Measurements from ENCODE around the gene LIPI. TPM values are rescaled to one million over a fixed set of nuclear protein-coding genes. Genes with fewer than 3 reads are reported as not detected.

The LIPI gene
- polyA plus RNA-seq, 2 donors: not detected

DNA sequence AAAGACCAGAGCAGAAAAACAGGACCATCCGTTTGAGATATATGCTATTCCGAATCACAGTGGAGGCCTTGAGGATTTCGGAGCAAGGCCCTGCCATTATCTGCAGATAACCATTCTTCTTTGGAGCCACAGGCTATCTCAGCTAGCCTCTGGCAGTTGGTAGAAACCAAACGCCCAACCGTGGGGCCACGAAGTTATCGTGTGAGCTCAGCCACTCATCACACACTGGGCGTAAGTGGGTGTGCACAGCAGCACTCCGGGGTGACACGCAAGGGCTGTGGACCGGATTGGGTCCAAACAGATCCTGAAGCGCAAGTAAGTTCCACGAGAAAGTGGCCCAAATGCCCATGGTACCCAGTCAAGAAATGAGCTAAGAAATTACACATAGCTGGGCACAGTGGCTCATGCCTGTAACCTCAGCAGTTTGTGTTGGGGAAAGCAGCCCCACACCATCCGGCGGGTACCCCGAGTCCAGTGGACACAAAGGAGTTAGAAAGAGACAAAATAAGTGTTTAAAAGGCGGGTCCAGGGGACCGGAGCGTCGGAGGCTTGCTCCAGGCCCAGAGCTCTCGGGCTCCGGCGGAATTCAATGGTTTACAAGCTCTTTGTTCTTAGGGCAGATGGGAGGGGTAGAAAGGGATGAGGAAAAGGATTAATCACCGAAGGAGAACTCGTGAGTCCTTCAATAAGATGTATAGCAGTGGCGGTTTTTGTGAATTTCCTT lies 130.6 kb downstream of the LIPI start:
- H3K9me3 ChIP-seq (ENCODE audit: control insufficient read depth in 2 of 2, insufficient read depth in 1 of 2, low read depth in 1 of 2, low read length in 1 of 2): peaks cover 11 to 14% of the 10 kb centered on the region in 2 donors
- WGBS, 2 donors: 83 to 90% methylated on average over 26 of the region's 26 CpGs

DNA sequence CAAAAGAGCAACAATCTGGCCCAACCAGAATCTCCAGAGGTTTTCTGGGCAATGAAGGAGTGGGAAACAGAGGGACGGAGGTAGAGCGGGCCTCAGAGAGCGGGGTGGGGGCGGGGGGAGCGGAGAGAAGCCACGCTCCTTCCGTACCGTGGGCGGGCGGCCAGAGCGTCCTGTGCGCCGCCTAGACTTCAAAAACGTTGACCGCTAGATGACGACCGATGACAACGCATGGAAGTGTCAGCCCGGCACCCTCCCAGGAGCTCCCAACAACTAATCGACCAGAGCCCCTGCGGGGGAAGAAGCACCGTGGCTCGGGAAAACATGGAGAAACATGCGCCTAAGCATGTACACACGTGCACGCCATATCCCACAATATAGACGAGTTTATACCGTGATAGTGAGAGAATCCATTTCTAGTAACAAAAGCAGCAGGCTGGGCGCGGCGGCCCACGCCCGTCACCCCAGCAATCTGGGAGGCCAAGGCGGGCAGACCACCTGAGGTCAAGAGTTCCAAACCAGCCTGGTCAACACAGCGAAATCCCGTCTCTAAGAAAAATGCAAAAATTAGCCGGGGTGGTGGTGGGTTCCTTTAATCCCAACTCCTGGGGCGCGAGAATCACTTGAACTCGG lies 131.9 kb downstream of the LIPI start:
- no peak overlapping the region for H3K27ac ChIP-seq (ENCODE audit: low read depth in 2 of 2, low read length in 1 of 2)
- no peak overlapping the region for H3K4me3 ChIP-seq (ENCODE audit: low read depth in 1 of 2, low read length in 2 of 2)
- no peaks in the 10 kb centered on the region for H3K4me1 ChIP-seq (ENCODE audit: control insufficient read depth in 2 of 2, insufficient read depth in 2 of 2, low read length in 1 of 2)
- H3K9me3 ChIP-seq (ENCODE audit: control insufficient read depth in 2 of 2, insufficient read depth in 1 of 2, low read depth in 1 of 2, low read length in 1 of 2): peaks cover 10 to 18% of the 10 kb centered on the region in 2 donors
- peaks cover 0 to 3% of the 10 kb centered on the region in 2 donors for H3K36me3 ChIP-seq (ENCODE audit: control insufficient read depth in 2 of 2, insufficient read depth in 2 of 2, low read length in 1 of 2)
- H3K27me3 ChIP-seq (ENCODE audit: control insufficient read depth in 1 of 2, insufficient read depth in 2 of 2, low read length in 2 of 2): no peaks in the 10 kb centered on the region
- 97 to 98% methylated on average over 40 of the region's 40 CpGs for WGBS, 2 donors

More for the DNA sequence above, 130.6 kb downstream of the LIPI start:
- Histone ChIP-seq H3K36me3 (ENCODE audit: control insufficient read depth in 2 of 2, insufficient read depth in 2 of 2, low read length in 1 of 2) (peaks cover 0 to 8% of the 10 kb centered on the region in 2 donors), H3K27ac (ENCODE audit: low read depth in 2 of 2, low read length in 1 of 2) (no peak overlapping the region), H3K4me3 (ENCODE audit: low read depth in 1 of 2, low read length in 2 of 2) (no peak overlapping the region), H3K4me1 (ENCODE audit: control insufficient read depth in 2 of 2, insufficient read depth in 2 of 2, low read length in 1 of 2) (no peaks in the 10 kb centered on the region), H3K27me3 (ENCODE audit: control insufficient read depth in 1 of 2, insufficient read depth in 2 of 2, low read length in 2 of 2) (no peaks in the 10 kb centered on the region)

DNA sequence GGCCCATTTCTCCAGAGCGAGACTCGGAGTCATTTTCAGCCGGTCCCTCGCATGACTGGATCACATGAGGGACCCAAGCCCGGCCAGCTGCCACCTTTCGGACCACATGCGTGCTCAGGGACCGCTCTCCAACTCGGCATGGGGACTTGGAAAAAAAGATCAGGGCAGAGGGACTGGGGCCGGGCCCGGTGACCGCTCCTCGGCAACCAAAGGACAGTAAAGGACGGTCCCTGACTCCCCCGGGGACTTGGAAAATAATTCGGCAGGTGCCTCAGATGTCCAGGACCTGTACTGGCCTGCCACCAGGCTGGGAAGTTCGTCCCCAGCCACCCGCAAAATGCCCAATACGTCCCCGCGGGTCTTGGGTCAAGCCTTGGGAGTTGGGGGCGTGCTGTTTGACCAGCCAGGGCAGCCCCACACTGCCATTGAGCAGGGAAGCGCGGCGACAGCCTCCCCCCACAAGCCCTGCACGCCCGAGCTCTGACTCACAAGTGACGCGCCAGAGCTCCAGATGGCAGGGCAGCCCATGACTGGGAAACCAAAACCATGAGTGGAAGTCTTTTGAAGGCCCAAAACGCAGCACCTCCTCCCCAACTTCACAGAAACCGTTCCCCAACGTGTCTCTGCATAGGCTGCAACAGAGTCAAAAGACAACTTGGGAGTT lies 134.5 kb downstream of the LIPI start:
- H3K27ac ChIP-seq (ENCODE audit: low read depth in 2 of 2, low read length in 1 of 2): no peak overlapping the region
- H3K27me3 ChIP-seq (ENCODE audit: control insufficient read depth in 1 of 2, insufficient read depth in 2 of 2, low read length in 2 of 2): no peaks in the 10 kb centered on the region
- no peak overlapping the region for H3K4me3 ChIP-seq (ENCODE audit: low read depth in 1 of 2, low read length in 2 of 2)
- 92% methylated on average over 32 of the region's 32 CpGs for WGBS, 2 donors
- no peaks in the 10 kb centered on the region for H3K4me1 ChIP-seq (ENCODE audit: control insufficient read depth in 2 of 2, insufficient read depth in 2 of 2, low read length in 1 of 2)
- peaks cover 8 to 20% of the 10 kb centered on the region in 2 donors for H3K9me3 ChIP-seq (ENCODE audit: control insufficient read depth in 2 of 2, insufficient read depth in 1 of 2, low read depth in 1 of 2, low read length in 1 of 2)
- peaks cover 0 to 6% of the 10 kb centered on the region in 2 donors for H3K36me3 ChIP-seq (ENCODE audit: control insufficient read depth in 2 of 2, insufficient read depth in 2 of 2, low read length in 1 of 2)

DNA sequence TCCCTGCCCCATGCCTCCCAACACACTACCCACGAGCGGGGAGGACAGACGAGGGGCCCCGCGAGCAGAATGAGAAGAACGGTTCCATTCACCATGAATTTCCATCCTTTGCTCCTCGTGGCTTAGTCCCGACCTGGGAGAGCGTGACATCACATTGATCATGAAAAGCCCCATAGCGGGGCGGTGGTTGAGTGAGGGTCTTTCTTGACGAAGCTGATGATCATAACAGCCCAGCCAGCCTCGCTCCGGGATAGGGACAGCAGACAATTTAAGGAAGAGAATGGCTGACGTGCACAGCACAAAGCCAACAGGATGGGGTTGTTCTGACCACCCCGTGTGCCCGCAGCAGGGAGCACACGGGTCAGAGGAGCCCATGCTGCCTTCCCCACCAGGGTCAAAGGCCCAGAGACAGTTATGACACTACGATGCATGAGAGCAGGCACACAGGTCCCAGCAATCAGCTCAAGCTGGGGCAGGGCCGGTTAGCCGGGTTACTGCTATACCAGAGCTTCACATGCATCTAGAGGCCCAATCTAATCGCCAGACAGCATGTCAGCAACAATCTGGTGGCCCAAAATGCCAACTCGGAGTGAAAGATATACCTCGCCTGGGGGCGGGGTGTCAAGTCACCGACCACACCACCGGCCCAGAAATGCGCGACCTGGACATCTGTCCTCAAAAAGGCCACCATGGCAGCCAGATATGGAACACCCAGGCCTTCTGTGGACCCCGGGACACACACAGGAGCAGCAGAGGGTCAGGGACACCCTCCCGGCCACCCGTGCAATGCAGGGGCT lies 135.2 kb downstream of the LIPI start:
- 94 to 98% methylated on average over 32 of the region's 32 CpGs for WGBS, 2 donors
- Histone ChIP-seq H3K36me3 (ENCODE audit: control insufficient read depth in 2 of 2, insufficient read depth in 2 of 2, low read length in 1 of 2) (peaks cover 0 to 13% of the 10 kb centered on the region in 2 donors), H3K4me3 (ENCODE audit: low read depth in 1 of 2, low read length in 2 of 2) (no peak overlapping the region), H3K27ac (ENCODE audit: low read depth in 2 of 2, low read length in 1 of 2) (no peak overlapping the region), H3K4me1 (ENCODE audit: control insufficient read depth in 2 of 2, insufficient read depth in 2 of 2, low read length in 1 of 2) (no peaks in the 10 kb centered on the region), H3K27me3 (ENCODE audit: control insufficient read depth in 1 of 2, insufficient read depth in 2 of 2, low read length in 2 of 2) (no peaks in the 10 kb centered on the region), H3K9me3 (ENCODE audit: control insufficient read depth in 2 of 2, insufficient read depth in 1 of 2, low read depth in 1 of 2, low read length in 1 of 2) (peaks cover 8 to 20% of the 10 kb centered on the region in 2 donors)

- H3K9me3 ChIP-seq (ENCODE audit: control insufficient read depth in 2 of 2, insufficient read depth in 1 of 2, low read depth in 1 of 2, low read length in 1 of 2): peaks cover 7 to 20% of the 10 kb centered on the region in 2 donors
- H3K4me3 ChIP-seq (ENCODE audit: low read depth in 1 of 2, low read length in 2 of 2): no peak overlapping the region
- peaks cover 0 to 19% of the 10 kb centered on the region in 2 donors for H3K36me3 ChIP-seq (ENCODE audit: control insufficient read depth in 2 of 2, insufficient read depth in 2 of 2, low read length in 1 of 2)
- H3K27ac ChIP-seq (ENCODE audit: low read depth in 2 of 2, low read length in 1 of 2): no peak overlapping the region
- WGBS, 2 donors: 94 to 99% methylated on average over 17 of the region's 17 CpGs
- no peaks in the 10 kb centered on the region for H3K27me3 ChIP-seq (ENCODE audit: control insufficient read depth in 1 of 2, insufficient read depth in 2 of 2, low read length in 2 of 2)
- H3K4me1 ChIP-seq (ENCODE audit: control insufficient read depth in 2 of 2, insufficient read depth in 2 of 2, low read length in 1 of 2): peaks cover 0 to 2% of the 10 kb centered on the region in 2 donors
Observed at GRCh38 chr21:14074177-14074576, 136.6 kb downstream of the LIPI start.

- peaks cover 0 to 2% of the 10 kb centered on the region in 2 donors for H3K4me1 ChIP-seq (ENCODE audit: control insufficient read depth in 2 of 2, insufficient read depth in 2 of 2, low read length in 1 of 2)
- H3K27ac ChIP-seq (ENCODE audit: low read depth in 2 of 2, low read length in 1 of 2): no peak overlapping the region
- H3K9me3 ChIP-seq (ENCODE audit: control insufficient read depth in 2 of 2, insufficient read depth in 1 of 2, low read depth in 1 of 2, low read length in 1 of 2): peaks cover 5 to 17% of the 10 kb centered on the region in 2 donors
- no peak overlapping the region for H3K4me3 ChIP-seq (ENCODE audit: low read depth in 1 of 2, low read length in 2 of 2)
- H3K27me3 ChIP-seq (ENCODE audit: control insufficient read depth in 1 of 2, insufficient read depth in 2 of 2, low read length in 2 of 2): no peaks in the 10 kb centered on the region
- WGBS, 2 donors: 91 to 92% methylated on average over 16 of the region's 16 CpGs
- H3K36me3 ChIP-seq (ENCODE audit: control insufficient read depth in 2 of 2, insufficient read depth in 2 of 2, low read length in 1 of 2): peaks cover 0 to 19% of the 10 kb centered on the region in 2 donors
Observed at GRCh38 chr21:14073615-14074014, 137.1 kb downstream of the LIPI start.

DNA sequence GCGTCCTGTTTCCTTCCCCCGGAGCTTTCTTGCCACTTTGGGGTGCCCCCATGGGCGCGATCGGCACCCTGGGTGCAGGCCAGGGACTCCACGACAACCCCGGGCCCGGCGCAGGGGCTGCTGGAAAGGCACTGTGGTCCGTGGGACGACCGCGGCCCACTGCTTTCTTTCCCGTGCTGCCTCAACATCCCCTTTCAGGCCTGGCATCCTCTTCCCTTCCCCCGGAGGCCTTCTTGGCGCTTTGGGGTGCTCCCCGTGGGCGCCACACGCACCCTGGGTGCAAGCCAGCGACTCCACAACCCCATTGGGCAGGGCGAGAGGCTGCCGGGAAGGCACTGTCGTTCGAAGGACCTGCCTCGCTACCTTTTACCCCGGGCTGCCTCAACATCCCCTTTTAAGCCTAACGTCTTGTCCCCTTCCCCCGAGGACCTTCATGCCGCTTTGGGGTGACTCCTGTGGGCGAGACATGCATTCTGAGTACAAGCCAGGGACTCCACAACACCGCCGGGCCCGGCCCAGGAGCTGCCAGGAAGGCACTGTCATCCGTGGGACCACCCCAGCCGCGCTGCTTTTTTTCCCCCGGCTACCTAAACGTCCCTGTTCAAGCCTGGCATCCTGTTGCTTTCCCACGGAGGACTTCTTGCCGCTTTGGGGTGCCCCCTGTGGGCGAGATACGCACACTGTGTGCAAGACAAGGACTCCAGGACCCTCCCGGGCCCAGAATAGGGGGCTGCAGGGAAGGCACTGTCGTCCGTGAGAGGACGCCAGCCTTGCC lies 137.8 kb downstream of the LIPI start:
- WGBS, 2 donors: 90 to 97% methylated on average over 43 to 46 of the region's 46 CpGs
- Histone ChIP-seq H3K27me3 (ENCODE audit: control insufficient read depth in 1 of 2, insufficient read depth in 2 of 2, low read length in 2 of 2) (no peaks in the 10 kb centered on the region), H3K36me3 (ENCODE audit: control insufficient read depth in 2 of 2, insufficient read depth in 2 of 2, low read length in 1 of 2) (peaks cover 0 to 19% of the 10 kb centered on the region in 2 donors), H3K27ac (ENCODE audit: low read depth in 2 of 2, low read length in 1 of 2) (no peak overlapping the region), H3K4me1 (ENCODE audit: control insufficient read depth in 2 of 2, insufficient read depth in 2 of 2, low read length in 1 of 2) (peaks cover 0 to 2% of the 10 kb centered on the region in 2 donors), H3K4me3 (ENCODE audit: low read depth in 1 of 2, low read length in 2 of 2) (no peak overlapping the region), H3K9me3 (ENCODE audit: control insufficient read depth in 2 of 2, insufficient read depth in 1 of 2, low read depth in 1 of 2, low read length in 1 of 2) (peaks cover 4 to 17% of the 10 kb centered on the region in 2 donors)

- peaks cover 4 to 16% of the 10 kb centered on the region in 2 donors for H3K9me3 ChIP-seq (ENCODE audit: control insufficient read depth in 2 of 2, insufficient read depth in 1 of 2, low read depth in 1 of 2, low read length in 1 of 2)
- H3K36me3 ChIP-seq (ENCODE audit: control insufficient read depth in 2 of 2, insufficient read depth in 2 of 2, low read length in 1 of 2): peaks cover 0 to 19% of the 10 kb centered on the region in 2 donors
- no peak overlapping the region for H3K4me3 ChIP-seq (ENCODE audit: low read depth in 1 of 2, low read length in 2 of 2)
- peaks cover 0 to 2% of the 10 kb centered on the region in 2 donors for H3K4me1 ChIP-seq (ENCODE audit: control insufficient read depth in 2 of 2, insufficient read depth in 2 of 2, low read length in 1 of 2)
- no peak overlapping the region for H3K27ac ChIP-seq (ENCODE audit: low read depth in 2 of 2, low read length in 1 of 2)
- WGBS, 2 donors: 93 to 97% methylated on average over 44 of the region's 44 CpGs
- H3K27me3 ChIP-seq (ENCODE audit: control insufficient read depth in 1 of 2, insufficient read depth in 2 of 2, low read length in 2 of 2): no peaks in the 10 kb centered on the region
Observed at GRCh38 chr21:14071902-14072734, 138.6 kb downstream of the LIPI start.

Measured in esophagus (tissue), 2 donors.